ENCODE data around the gene TMEM72.

The TMEM72 gene

GRCh38 chr10:44913350-44914081 is 2.4 kb downstream of the TMEM72 start:
- H3K4me1 Mint-ChIP-seq: peaks cover 9% of the 10 kb centered on the region
- H3K27ac Mint-ChIP-seq (ENCODE audit: low read depth): no peak overlapping the region
- DNase-seq (ENCODE audit: low spot score in 2 of 2): no peak
- H3K4me3 Mint-ChIP-seq: no peak overlapping the region
- no peaks in the 10 kb centered on the region for H3K36me3 Mint-ChIP-seq (ENCODE audit: insufficient read depth)
- H3K9me3 Mint-ChIP-seq: no peaks in the 10 kb centered on the region
- ATAC-seq (replicated peaks; ENCODE audit: extremely low read depth, poor library complexity, severe bottlenecking): no peak
- peaks cover 23% of the 10 kb centered on the region for H3K27me3 Mint-ChIP-seq

- peaks cover 9% of the 10 kb centered on the region for H3K4me1 Mint-ChIP-seq
- DNase-seq (ENCODE audit: low spot score in 2 of 2): no peak
- H3K9me3 Mint-ChIP-seq: no peaks in the 10 kb centered on the region
- H3K27ac Mint-ChIP-seq (ENCODE audit: low read depth): no peak overlapping the region
- peaks cover 23% of the 10 kb centered on the region for H3K27me3 Mint-ChIP-seq
- no peak overlapping the region for H3K4me3 Mint-ChIP-seq
- H3K36me3 Mint-ChIP-seq (ENCODE audit: insufficient read depth): no peaks in the 10 kb centered on the region
- ATAC-seq (replicated peaks; ENCODE audit: extremely low read depth, poor library complexity, severe bottlenecking): no peak
Observed at GRCh38 chr10:44914891-44915290, 3.8 kb downstream of the TMEM72 start.

GRCh38 chr10:44916429-44916828 is 5.3 kb downstream of the TMEM72 start:
- Mint-ChIP-seq H3K4me1 (peaks cover 9% of the 10 kb centered on the region), H3K27ac (ENCODE audit: low read depth) (no peak overlapping the region), H3K27me3 (peaks cover 23% of the 10 kb centered on the region), H3K36me3 (ENCODE audit: insufficient read depth) (no peaks in the 10 kb centered on the region), H3K9me3 (no peaks in the 10 kb centered on the region), H3K4me3 (no peak overlapping the region)
- ATAC-seq (replicated peaks; ENCODE audit: extremely low read depth, poor library complexity, severe bottlenecking) (no peak), DNase-seq (ENCODE audit: low spot score in 2 of 2) (no peak)

- H3K4me3 Mint-ChIP-seq: no peak overlapping the region
- peaks cover 9% of the 10 kb centered on the region for H3K4me1 Mint-ChIP-seq
- DNase-seq (ENCODE audit: low spot score in 2 of 2): no peak
- no peak overlapping the region for H3K27ac Mint-ChIP-seq (ENCODE audit: low read depth)
- no peak for ATAC-seq (replicated peaks; ENCODE audit: extremely low read depth, poor library complexity, severe bottlenecking)
- no peaks in the 10 kb centered on the region for H3K9me3 Mint-ChIP-seq
- no peaks in the 10 kb centered on the region for H3K36me3 Mint-ChIP-seq (ENCODE audit: insufficient read depth)
- peaks cover 23% of the 10 kb centered on the region for H3K27me3 Mint-ChIP-seq
Observed at GRCh38 chr10:44917848-44918247, 6.7 kb downstream of the TMEM72 start.

- Mint-ChIP-seq H3K9me3 (no peaks in the 10 kb centered on the region), H3K4me3 (no peak overlapping the region), H3K4me1 (no peaks in the 10 kb centered on the region), H3K27ac (ENCODE audit: low read depth) (no peak overlapping the region), H3K36me3 (ENCODE audit: insufficient read depth) (no peaks in the 10 kb centered on the region), H3K27me3 (peaks cover 21% of the 10 kb centered on the region)
- DNase-seq (ENCODE audit: low spot score in 2 of 2) (no peak), ATAC-seq (replicated peaks; ENCODE audit: extremely low read depth, poor library complexity, severe bottlenecking) (no peak)
Observed at GRCh38 chr10:44920252-44920651, 9.1 kb downstream of the TMEM72 start.

- ATAC-seq (replicated peaks; ENCODE audit: extremely low read depth, poor library complexity, severe bottlenecking) (no peak), DNase-seq (ENCODE audit: low spot score in 2 of 2) (no peak)
- Mint-ChIP-seq H3K4me3 (no peak overlapping the region), H3K9me3 (no peaks in the 10 kb centered on the region), H3K36me3 (ENCODE audit: insufficient read depth) (no peaks in the 10 kb centered on the region), H3K4me1 (no peaks in the 10 kb centered on the region), H3K27me3 (peaks cover 13% of the 10 kb centered on the region), H3K27ac (ENCODE audit: low read depth) (no peak overlapping the region)
Observed at GRCh38 chr10:44921061-44921460, 9.9 kb downstream of the TMEM72 start.

GRCh38 chr10:44921506-44921905 is 10.4 kb downstream of the TMEM72 start:
- Mint-ChIP-seq H3K27me3 (peaks cover 11% of the 10 kb centered on the region), H3K4me1 (no peaks in the 10 kb centered on the region), H3K9me3 (no peaks in the 10 kb centered on the region), H3K4me3 (no peak overlapping the region), H3K27ac (ENCODE audit: low read depth) (no peak overlapping the region), H3K36me3 (ENCODE audit: insufficient read depth) (no peaks in the 10 kb centered on the region)
- DNase-seq (ENCODE audit: low spot score in 2 of 2): no peak
- no peak for ATAC-seq (replicated peaks; ENCODE audit: extremely low read depth, poor library complexity, severe bottlenecking)

GRCh38 chr10:44922021-44922420 is 10.9 kb downstream of the TMEM72 start:
- H3K4me3 Mint-ChIP-seq: no peak overlapping the region
- no peak overlapping the region for H3K27ac Mint-ChIP-seq (ENCODE audit: low read depth)
- no peaks in the 10 kb centered on the region for H3K36me3 Mint-ChIP-seq (ENCODE audit: insufficient read depth)
- ATAC-seq (replicated peaks; ENCODE audit: extremely low read depth, poor library complexity, severe bottlenecking) (no peak), DNase-seq (ENCODE audit: low spot score in 2 of 2) (no peak)
- H3K4me1 Mint-ChIP-seq: no peaks in the 10 kb centered on the region
- H3K27me3 Mint-ChIP-seq: peaks cover 6% of the 10 kb centered on the region
- no peaks in the 10 kb centered on the region for H3K9me3 Mint-ChIP-seq

GRCh38 chr10:44922796-44923545 is 11.8 kb downstream of the TMEM72 start:
- ATAC-seq (replicated peaks; ENCODE audit: extremely low read depth, poor library complexity, severe bottlenecking) (no peak), DNase-seq (ENCODE audit: low spot score in 2 of 2) (no peak)
- Mint-ChIP-seq H3K9me3 (no peaks in the 10 kb centered on the region), H3K36me3 (ENCODE audit: insufficient read depth) (no peaks in the 10 kb centered on the region), H3K27me3 (no peaks in the 10 kb centered on the region), H3K4me3 (no peak overlapping the region), H3K4me1 (no peaks in the 10 kb centered on the region), H3K27ac (ENCODE audit: low read depth) (no peak overlapping the region)

- Mint-ChIP-seq H3K9me3 (no peaks in the 10 kb centered on the region), H3K36me3 (ENCODE audit: insufficient read depth) (no peaks in the 10 kb centered on the region), H3K27ac (ENCODE audit: low read depth) (no peak overlapping the region), H3K4me1 (no peaks in the 10 kb centered on the region), H3K27me3 (no peaks in the 10 kb centered on the region), H3K4me3 (no peak overlapping the region)
- DNase-seq (ENCODE audit: low spot score in 2 of 2) (no peak), ATAC-seq (replicated peaks; ENCODE audit: extremely low read depth, poor library complexity, severe bottlenecking) (no peak)
Observed at GRCh38 chr10:44923611-44924010, 12.5 kb downstream of the TMEM72 start.

- H3K9me3 Mint-ChIP-seq: no peaks in the 10 kb centered on the region
- H3K27ac Mint-ChIP-seq (ENCODE audit: low read depth): no peak overlapping the region
- H3K4me1 Mint-ChIP-seq: no peaks in the 10 kb centered on the region
- ATAC-seq (replicated peaks; ENCODE audit: extremely low read depth, poor library complexity, severe bottlenecking): no peak
- H3K27me3 Mint-ChIP-seq: no peaks in the 10 kb centered on the region
- no peaks in the 10 kb centered on the region for H3K36me3 Mint-ChIP-seq (ENCODE audit: insufficient read depth)
- H3K4me3 Mint-ChIP-seq: no peak overlapping the region
- no peak for DNase-seq (ENCODE audit: low spot score in 2 of 2)
Observed at GRCh38 chr10:44924261-44925040, 13.3 kb downstream of the TMEM72 start.

GRCh38 chr10:44925224-44925623 is 14.1 kb downstream of the TMEM72 start:
- no peaks in the 10 kb centered on the region for H3K27me3 Mint-ChIP-seq
- no peak overlapping the region for H3K27ac Mint-ChIP-seq (ENCODE audit: low read depth)
- no peak overlapping the region for H3K4me3 Mint-ChIP-seq
- H3K36me3 Mint-ChIP-seq (ENCODE audit: insufficient read depth): no peaks in the 10 kb centered on the region
- ATAC-seq (replicated peaks; ENCODE audit: extremely low read depth, poor library complexity, severe bottlenecking) (no peak), DNase-seq (ENCODE audit: low spot score in 2 of 2) (no peak)
- no peaks in the 10 kb centered on the region for H3K9me3 Mint-ChIP-seq
- no peaks in the 10 kb centered on the region for H3K4me1 Mint-ChIP-seq

Data from central memory CD8-positive, alpha-beta T cell (primary cell).